BLaER1 (cell line): Measurements from ENCODE around the gene ZCWPW2.

Experiments
- H3K27ac ChIP-seq: shearing (Covaris generic); formaldehyde crosslinking; 2 replicates; pipeline ENCODE4 v1.8.1; 2022
- H3K27me3 ChIP-seq: shearing (Covaris generic); formaldehyde crosslinking; 2 replicates; pipeline ENCODE4 v1.8.1; 2022
- H3K36me3 ChIP-seq: shearing (Covaris generic); formaldehyde crosslinking; 2 replicates; pipeline ENCODE4 v1.8.1; 2022
- H3K4me1 ChIP-seq: shearing (Covaris generic); formaldehyde crosslinking; 2 replicates; pipeline ENCODE4 v1.8.1; 2022
- H3K4me2 ChIP-seq: shearing (Covaris generic); formaldehyde crosslinking; 2 replicates; pipeline ENCODE4 v1.8.1; 2022
- H3K4me3 ChIP-seq: shearing (Covaris generic); formaldehyde crosslinking; 2 replicates; pipeline ENCODE4 v1.8.1; 2022
- H3K9ac ChIP-seq: shearing (Covaris generic); formaldehyde crosslinking; 2 replicates; pipeline ENCODE4 v1.8.1; 2022
- H3K9me3 ChIP-seq: shearing (Covaris generic); formaldehyde crosslinking; 2 replicates; pipeline ENCODE4 v1.8.1; 2022
- H4K20me1 ChIP-seq: shearing (Covaris generic); formaldehyde crosslinking; 2 replicates; pipeline ENCODE4 v1.8.1; 2022
- Cebpa-rat ChIP-seq: shearing (Covaris generic); IDR thresholded peaks from 2 replicates; pipeline ENCODE4 v1.8.1; 2022

Gene ZCWPW2

GRCh38 chr3:28564211-28564610 is 215.7 kb downstream of the ZCWPW2 start:
- H3K4me2 ChIP-seq = no peak overlapping the region
- no peaks in the 10 kb centered on the region for H3K9me3 ChIP-seq
- no peak for TF ChIP-seq Cebpa-rat
- H3K27ac ChIP-seq = no peak overlapping the region
- H3K27me3 ChIP-seq = no peaks in the 10 kb centered on the region
- no peaks in the 10 kb centered on the region for H3K4me1 ChIP-seq
- no peaks in the 10 kb centered on the region for H3K36me3 ChIP-seq
- H3K4me3 ChIP-seq = no peak overlapping the region
- H3K9ac ChIP-seq = no peak overlapping the region
- no peaks in the 10 kb centered on the region for H4K20me1 ChIP-seq

GRCh38 chr3:28569357-28569756 is 220.8 kb downstream of the ZCWPW2 start:
- H3K36me3 ChIP-seq = no peaks in the 10 kb centered on the region
- no peaks in the 10 kb centered on the region for H3K27me3 ChIP-seq
- H3K4me3 ChIP-seq = no peak overlapping the region
- no peak for TF ChIP-seq Cebpa-rat
- no peak overlapping the region for H3K27ac ChIP-seq
- no peaks in the 10 kb centered on the region for H4K20me1 ChIP-seq
- no peak overlapping the region for H3K4me2 ChIP-seq
- no peak overlapping the region for H3K9ac ChIP-seq
- H3K9me3 ChIP-seq = no peaks in the 10 kb centered on the region
- no peaks in the 10 kb centered on the region for H3K4me1 ChIP-seq

DNA sequence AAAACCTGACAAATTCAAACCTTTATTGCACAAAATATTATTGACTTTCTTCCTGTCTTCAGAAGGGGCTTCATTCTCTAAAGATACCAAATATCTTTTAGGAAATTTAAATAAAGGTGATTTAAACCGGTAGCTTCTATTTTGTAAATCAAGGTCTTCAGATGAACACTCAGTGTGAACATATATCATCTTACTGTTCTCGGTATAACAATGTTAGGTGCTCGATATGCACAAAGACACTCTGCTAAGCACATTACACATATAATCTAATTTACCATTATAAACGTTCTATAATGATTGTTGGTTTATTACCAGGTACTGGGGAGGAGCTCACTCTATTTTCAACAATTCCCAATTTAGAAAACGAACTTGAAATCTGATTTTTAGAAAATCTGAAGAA is 225.5 kb downstream of the ZCWPW2 start:
- H3K36me3 ChIP-seq = no peaks in the 10 kb centered on the region
- H3K9ac ChIP-seq = no peak overlapping the region
- no peak overlapping the region for H3K4me3 ChIP-seq
- no peaks in the 10 kb centered on the region for H3K4me1 ChIP-seq
- no peak overlapping the region for H3K4me2 ChIP-seq
- TF ChIP-seq Cebpa-rat = no peak
- H4K20me1 ChIP-seq = no peaks in the 10 kb centered on the region
- H3K27ac ChIP-seq = no peak overlapping the region
- H3K27me3 ChIP-seq = no peaks in the 10 kb centered on the region
- peaks cover 16% of the 10 kb centered on the region for H3K9me3 ChIP-seq

DNA sequence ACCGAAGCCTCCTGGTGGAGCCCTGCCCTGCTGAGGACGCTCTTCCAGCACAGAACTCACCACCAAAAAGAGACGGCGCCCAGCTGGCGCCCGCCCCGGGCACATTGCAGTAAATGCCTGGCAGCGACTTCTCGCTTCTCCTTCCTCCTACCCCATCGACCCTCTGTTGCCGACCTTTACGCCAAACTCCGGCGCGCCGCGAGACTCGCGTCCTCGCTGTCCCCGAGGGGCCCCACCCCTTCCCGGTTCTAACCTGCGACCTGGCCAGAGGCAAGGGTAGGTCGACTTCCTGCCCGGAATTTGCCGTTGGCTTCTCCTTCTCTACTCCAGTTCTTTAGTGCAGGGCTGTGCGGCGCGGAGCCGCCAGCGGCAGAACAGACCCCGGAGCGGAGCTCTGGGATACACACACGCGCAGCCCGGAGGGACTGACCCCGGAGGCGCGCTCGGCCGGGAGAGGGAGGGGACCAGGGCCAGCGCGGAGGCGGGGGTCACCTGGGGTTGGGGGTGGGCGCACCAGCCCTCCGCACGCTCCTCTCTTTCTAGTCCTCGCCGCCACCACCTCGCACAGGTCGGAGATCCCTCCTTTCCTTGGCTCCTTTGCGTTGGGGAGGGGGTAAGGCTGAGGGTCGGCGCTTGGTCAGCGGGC is 226.7 kb downstream of the ZCWPW2 start:
- no peak for TF ChIP-seq Cebpa-rat
- no peak overlapping the region for H3K4me2 ChIP-seq
- no peaks in the 10 kb centered on the region for H3K36me3 ChIP-seq
- peaks cover 16% of the 10 kb centered on the region for H3K9me3 ChIP-seq
- H3K27ac ChIP-seq = no peak overlapping the region
- H3K4me1 ChIP-seq = no peaks in the 10 kb centered on the region
- no peak overlapping the region for H3K4me3 ChIP-seq
- H3K9ac ChIP-seq = no peak overlapping the region
- H3K27me3 ChIP-seq = no peaks in the 10 kb centered on the region
- no peaks in the 10 kb centered on the region for H4K20me1 ChIP-seq
